ENCODE measurements around the gene AREL1. TPM values are rescaled to one million over a fixed set of nuclear protein-coding genes. Genes with fewer than 3 reads are reported as not detected.

The AREL1 gene
- total RNA-seq, 1 experiment from 2014 or later = 34.2 TPM

DNA sequence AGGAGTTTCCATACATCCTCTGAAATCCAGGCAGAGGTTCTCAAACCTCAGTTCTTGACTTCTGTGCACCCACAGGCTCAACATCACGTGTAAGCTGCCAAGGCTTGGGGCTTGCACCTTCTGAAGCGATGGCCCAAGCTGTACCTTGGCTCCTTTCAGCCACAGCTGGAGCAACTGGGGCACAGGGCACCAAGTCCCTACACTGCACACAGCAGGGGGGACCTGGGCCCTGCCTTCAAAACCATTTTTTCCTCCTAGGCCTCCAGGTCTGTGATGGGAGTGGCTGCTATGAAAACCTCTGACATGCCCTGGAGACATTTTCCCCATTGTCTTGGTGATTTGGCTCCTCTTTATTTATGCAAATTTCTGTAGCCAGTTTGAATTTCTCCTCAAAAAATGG, 10.6 kb downstream of the AREL1 start:
- no peaks in the 10 kb centered on the region for H4K20me1 ChIP-seq (ENCODE audit: control insufficient read depth, insufficient read depth, insufficient read length)
- no peaks in the 10 kb centered on the region for H3K4me1 Mint-ChIP-seq
- WGBS (ENCODE audit: extremely low coverage, insufficient read length, low lambda C conversion rate) = no CpG with 5 or more reads among the region's 2 CpGs

More for the DNA sequence above, 10.6 kb downstream of the AREL1 start:
- no peak overlapping the region for H3K4me2 ChIP-seq (ENCODE audit: insufficient read depth, insufficient read length, low read length)
- Mint-ChIP-seq H3K4me3 (no peak overlapping the region), H3K36me3 (ENCODE audit: insufficient read depth in 1 of 3, low read depth in 3 of 3) (peaks cover 29 to 39% (median 37%) of the 10 kb centered on the region in 3 experiments), H3K9me3 (peaks cover 16 to 31% of the 10 kb centered on the region in 2 experiments), H3K27ac (no peak overlapping the region), H3K27me3 (ENCODE audit: low read depth) (no peaks in the 10 kb centered on the region)
- H2BK120ac ChIP-seq (ENCODE audit: low read depth, low read length, poor library complexity, severe bottlenecking) = no peak overlapping the region
- no peak overlapping the region for H4K5ac ChIP-seq (ENCODE audit: insufficient read length, low read depth, low read length)
- no peaks in the 10 kb centered on the region for H3K27me3 ChIP-seq (ENCODE audit: insufficient read depth, low read length)
- TF ChIP-seq, protein P1, sequence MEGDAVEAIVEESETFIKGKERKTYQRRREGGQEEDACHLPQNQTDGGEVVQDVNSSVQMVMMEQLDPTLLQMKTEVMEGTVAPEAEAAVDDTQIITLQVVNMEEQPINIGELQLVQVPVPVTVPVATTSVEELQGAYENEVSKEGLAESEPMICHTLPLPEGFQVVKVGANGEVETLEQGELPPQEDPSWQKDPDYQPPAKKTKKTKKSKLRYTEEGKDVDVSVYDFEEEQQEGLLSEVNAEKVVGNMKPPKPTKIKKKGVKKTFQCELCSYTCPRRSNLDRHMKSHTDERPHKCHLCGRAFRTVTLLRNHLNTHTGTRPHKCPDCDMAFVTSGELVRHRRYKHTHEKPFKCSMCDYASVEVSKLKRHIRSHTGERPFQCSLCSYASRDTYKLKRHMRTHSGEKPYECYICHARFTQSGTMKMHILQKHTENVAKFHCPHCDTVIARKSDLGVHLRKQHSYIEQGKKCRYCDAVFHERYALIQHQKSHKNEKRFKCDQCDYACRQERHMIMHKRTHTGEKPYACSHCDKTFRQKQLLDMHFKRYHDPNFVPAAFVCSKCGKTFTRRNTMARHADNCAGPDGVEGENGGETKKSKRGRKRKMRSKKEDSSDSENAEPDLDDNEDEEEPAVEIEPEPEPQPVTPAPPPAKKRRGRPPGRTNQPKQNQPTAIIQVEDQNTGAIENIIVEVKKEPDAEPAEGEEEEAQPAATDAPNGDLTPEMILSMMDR (conservative IDR thresholded peaks at IDR 0.05) = no peak
- no peak overlapping the region for H2BK5ac ChIP-seq (ENCODE audit: insufficient read length, low read length)
- no peak overlapping the region for H3K4ac ChIP-seq (ENCODE audit: low read depth, low read length)
- peaks cover 7% of the 10 kb centered on the region; the same call in 1 of the 2 replicates for H3K79me2 ChIP-seq (ENCODE audit: insufficient read depth, low read length)
- H3K56ac ChIP-seq (ENCODE audit: insufficient read length, low read depth, low read length) = no peak overlapping the region
- peaks cover 3% of the 10 kb centered on the region for H3K79me1 ChIP-seq (ENCODE audit: insufficient read depth, low read depth, low read length, poor library complexity, severe bottlenecking)
- H3K23me2 ChIP-seq (ENCODE audit: insufficient read length, low read depth, low read length, poor library complexity, severe bottlenecking) = no peaks in the 10 kb centered on the region
- no peak overlapping the region for H2AK5ac ChIP-seq (ENCODE audit: insufficient read length, low read length)
- H3K9ac ChIP-seq (ENCODE audit: extremely low read depth, insufficient read length, low read length) = no peak overlapping the region
- H2AFZ ChIP-seq (ENCODE audit: low read length) = no peak overlapping the region
- no peak for DNase-seq
- H4K91ac ChIP-seq (ENCODE audit: insufficient read length, low read depth, low read length) = no peak overlapping the region
- H3K9me3 ChIP-seq (ENCODE audit: control insufficient read depth, low read depth, low read length) = no peaks in the 10 kb centered on the region
- no peak overlapping the region for H3T11ph ChIP-seq (ENCODE audit: low read length)
- H3K18ac ChIP-seq (ENCODE audit: insufficient read length, low read depth, low read length) = no peak overlapping the region
- H2BK15ac ChIP-seq (ENCODE audit: low read depth, low read length) = no peak overlapping the region
- no peak overlapping the region for H2BK12ac ChIP-seq (ENCODE audit: insufficient read length, low read depth, low read length)
- H4K8ac ChIP-seq (replicated peaks; ENCODE audit: insufficient read length, low read depth, low read length) = no peak overlapping the region
- H3K27ac ChIP-seq (ENCODE audit: insufficient read length, low read depth, low read length) = no peak overlapping the region
- H3K23ac ChIP-seq (ENCODE audit: insufficient read length, low read depth, low read length) = no peak overlapping the region
- no peaks in the 10 kb centered on the region for H3K4me1 ChIP-seq (ENCODE audit: insufficient read depth, low read length)
- no peak overlapping the region for H2BK20ac ChIP-seq (ENCODE audit: low read depth, low read length, poor library complexity, severe bottlenecking)
- H3K14ac ChIP-seq (ENCODE audit: insufficient read depth, low read length) = no peak overlapping the region
